Measurements from ENCODE around the gene GCLC.
"Not testable (repeated sequence)": the region's sequence is repeated elsewhere in the genome, so short reads cannot be mapped to it uniquely, and the experiment has no call there.

The GCLC gene

DNA sequence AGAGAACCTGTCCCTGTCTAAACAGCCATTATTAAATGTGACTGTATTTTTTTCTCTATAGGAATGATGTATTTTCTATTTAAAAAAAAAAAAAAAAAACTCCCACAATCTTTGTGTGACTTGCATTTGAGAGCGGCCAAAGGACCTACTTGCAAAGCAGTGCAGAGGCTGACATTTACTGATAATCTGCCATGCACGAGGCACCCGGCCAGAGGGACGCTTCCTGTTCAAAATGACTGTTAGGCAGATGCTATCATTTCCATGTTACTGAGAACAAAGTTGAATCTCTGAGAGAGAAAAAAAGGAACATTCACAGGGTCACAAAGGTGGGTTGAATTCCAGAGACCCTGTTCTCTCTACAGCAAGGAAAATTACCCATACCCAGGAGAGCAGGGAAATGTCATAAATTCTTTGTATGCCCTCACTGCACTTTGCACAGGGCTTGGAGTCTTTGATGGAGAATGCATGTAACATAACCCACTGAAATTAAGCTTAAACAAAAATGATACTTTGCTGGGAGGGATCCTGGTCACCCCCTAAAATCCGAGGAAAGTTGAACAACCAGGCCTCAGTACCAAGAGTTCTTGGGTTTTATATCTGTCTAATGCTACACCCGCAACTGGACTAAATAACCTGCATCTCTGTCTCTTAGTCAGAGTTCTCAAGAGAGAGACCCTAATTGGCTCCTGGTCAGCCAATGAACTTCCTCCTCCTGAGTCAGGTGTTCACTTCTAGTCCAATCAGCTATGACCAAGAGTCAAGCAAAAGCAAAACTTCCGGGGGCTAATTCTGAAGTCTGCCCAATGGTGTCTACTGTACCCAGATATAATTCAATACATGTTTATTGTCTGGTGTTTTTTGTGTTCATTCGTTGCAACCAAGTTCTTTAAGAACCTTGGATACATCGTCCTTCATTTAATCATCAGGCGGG, 61.2 kb downstream of the GCLC start:
- TF ChIP-seq, protein P1, sequence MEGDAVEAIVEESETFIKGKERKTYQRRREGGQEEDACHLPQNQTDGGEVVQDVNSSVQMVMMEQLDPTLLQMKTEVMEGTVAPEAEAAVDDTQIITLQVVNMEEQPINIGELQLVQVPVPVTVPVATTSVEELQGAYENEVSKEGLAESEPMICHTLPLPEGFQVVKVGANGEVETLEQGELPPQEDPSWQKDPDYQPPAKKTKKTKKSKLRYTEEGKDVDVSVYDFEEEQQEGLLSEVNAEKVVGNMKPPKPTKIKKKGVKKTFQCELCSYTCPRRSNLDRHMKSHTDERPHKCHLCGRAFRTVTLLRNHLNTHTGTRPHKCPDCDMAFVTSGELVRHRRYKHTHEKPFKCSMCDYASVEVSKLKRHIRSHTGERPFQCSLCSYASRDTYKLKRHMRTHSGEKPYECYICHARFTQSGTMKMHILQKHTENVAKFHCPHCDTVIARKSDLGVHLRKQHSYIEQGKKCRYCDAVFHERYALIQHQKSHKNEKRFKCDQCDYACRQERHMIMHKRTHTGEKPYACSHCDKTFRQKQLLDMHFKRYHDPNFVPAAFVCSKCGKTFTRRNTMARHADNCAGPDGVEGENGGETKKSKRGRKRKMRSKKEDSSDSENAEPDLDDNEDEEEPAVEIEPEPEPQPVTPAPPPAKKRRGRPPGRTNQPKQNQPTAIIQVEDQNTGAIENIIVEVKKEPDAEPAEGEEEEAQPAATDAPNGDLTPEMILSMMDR (IDR thresholded peaks at IDR 0.05; ENCODE audit: low read depth, low read length) = no peak
- no peak overlapping the region for H3K4me3 ChIP-seq (ENCODE audit: low read depth, low read length)

DNA sequence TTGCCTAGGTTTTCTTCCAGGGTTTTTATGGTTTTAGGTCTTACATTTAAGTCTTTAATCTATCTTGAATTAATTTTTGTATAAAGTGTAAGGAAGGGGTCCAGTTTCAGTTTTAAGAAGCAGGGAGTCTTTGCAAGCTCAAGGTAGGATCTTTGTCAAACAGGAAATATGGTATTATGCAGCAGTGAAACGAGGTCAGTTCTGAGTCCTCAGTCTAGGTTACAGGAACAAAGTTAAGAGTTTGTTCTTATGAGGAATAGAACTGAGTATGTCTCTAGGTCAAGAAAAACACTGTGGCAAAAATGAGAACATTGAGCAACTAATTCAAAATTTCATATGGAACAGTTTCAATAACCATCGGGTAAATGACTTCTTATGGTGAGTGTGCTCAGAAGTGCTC, 63.6 kb downstream of the GCLC start:
- TF ChIP-seq, protein P1 (IDR thresholded peaks at IDR 0.05; ENCODE audit: low read depth, low read length) = no peak
- no peak overlapping the region for H3K4me3 ChIP-seq (ENCODE audit: low read depth, low read length)

DNA sequence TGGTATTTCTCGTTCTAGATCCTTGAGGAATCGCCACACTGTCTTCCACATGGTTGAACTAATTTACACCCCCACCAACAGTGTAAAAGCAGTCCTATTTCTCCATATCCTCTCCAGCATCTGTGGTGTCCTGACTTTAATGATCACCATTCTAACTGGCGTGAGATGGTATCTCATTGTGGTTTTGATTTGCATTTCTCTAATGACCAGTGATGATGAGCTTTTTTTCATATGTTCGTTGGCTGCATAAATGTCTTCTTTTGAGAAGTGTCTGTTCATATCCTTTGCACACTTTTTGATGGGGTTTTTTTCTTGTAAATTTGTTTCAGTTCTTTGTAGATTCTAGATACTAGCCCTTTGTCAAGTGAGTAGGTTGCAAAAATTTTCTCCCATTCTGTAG, 64.1 kb downstream of the GCLC start:
- H3K4me3 ChIP-seq (ENCODE audit: low read depth, low read length) = not testable (repeated sequence)

DNA sequence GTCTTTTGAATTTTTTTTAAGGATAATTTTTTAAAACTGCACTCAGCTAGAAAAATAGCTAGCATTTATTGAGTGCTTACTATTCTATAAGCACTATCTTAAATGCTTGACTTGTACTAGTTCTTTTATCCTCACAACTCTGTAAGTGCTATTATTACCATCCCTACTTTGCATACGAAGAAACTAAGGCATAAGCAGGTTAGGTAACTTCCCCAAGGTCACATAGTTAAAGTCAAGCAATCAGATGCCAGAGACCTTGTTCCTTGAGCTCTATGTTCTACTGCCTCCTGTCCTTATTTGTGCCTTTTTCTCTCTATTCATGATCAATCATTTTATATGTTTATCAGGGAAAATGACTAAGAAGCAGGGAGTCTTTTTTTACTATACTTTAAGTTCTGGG, 65.0 kb downstream of the GCLC start:
- TF ChIP-seq, protein P1 (IDR thresholded peaks at IDR 0.05; ENCODE audit: low read depth, low read length) = no peak
- H3K4me3 ChIP-seq (ENCODE audit: low read depth, low read length) = no peak overlapping the region

DNA sequence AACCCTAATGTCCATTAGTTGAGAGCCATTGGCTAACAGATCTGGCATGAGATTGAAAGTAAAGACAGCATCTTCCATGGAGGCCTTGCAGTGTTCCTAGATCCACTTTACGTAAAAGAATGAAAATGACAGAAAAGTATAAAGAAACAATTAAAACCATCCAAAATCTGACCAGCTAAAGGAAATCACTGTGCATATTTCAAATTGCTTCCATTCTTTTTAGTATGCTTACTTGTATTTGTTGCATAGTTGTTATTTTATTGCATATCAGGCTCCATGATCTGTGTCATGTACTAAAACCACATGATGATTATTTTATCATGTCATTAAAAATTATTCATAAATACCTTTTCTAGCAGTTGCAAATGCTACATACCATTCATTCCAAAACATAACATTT, 67.9 kb downstream of the GCLC start:
- TF ChIP-seq, protein P1 (IDR thresholded peaks at IDR 0.05; ENCODE audit: low read depth, low read length) = no peak
- no peak overlapping the region for H3K4me3 ChIP-seq (ENCODE audit: low read depth, low read length)

DNA sequence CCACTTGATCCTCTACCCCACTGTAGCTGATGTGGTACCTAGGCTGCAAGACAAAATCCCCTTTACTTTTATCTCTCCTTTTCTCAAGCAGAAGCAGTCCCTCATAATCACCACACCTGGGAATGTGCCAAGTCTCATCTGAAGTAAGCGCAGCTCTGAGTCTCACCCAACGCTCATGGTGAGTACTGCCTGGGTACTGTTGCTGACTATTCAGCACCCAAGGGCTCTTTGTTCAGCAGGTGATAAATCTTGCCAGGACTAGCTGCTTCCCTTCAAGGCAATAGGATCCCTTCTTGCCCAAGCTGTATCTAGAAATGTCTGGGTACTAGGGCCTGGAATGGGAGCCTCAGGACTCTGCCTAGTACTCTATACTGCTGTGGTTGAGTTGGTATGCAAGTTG, 70.9 kb downstream of the GCLC start:
- H3K4me3 ChIP-seq (ENCODE audit: low read depth, low read length) = no peak overlapping the region
- TF ChIP-seq, protein P1 (IDR thresholded peaks at IDR 0.05; ENCODE audit: low read depth, low read length) = no peak

DNA sequence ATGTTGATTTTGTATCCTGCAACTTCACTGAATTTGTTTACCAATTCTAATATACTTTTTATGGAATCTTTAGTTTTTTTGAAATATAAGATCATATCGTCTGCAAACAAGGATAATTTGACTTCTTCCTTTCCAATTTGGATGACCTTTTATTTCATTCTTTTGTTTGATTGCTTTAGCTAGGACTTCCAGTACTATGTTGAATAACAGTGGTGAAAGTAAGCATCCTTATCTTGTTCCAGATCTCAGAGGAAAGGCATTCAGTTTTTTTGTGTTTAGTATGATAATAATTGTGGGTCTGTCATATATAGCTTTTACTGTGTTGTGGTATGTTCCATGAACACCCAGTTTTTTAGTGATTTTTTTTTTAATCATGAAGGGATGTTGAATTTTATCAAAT, 75.7 kb downstream of the GCLC start:
- TF ChIP-seq, protein P1 (IDR thresholded peaks at IDR 0.05; ENCODE audit: low read depth, low read length) = no peak
- H3K4me3 ChIP-seq (ENCODE audit: low read depth, low read length) = no peak overlapping the region
